ENCODE results near the gene AMBP.

GRCh38 chr9:114112325-114112724 lies 34.2 kb upstream of the AMBP start:
- TF ChIP-seq CTCF (conservative IDR thresholded peaks at IDR 0.05; ENCODE audit: low read depth, low read length) (no peak), EZH2phosphoT487 (IDR thresholded peaks at IDR 0.05; ENCODE audit: borderline replicate concordance, low read length) (no peak), EZH2 (IDR thresholded peaks at IDR 0.05; ENCODE audit: low read length, unreplicated experiment) (no peak)

Data from PC-3 (cell line).